Activated CD8-positive, alpha-beta T cell treated with anti-CD3 and anti-CD28 coated beads for 36 hours (primary cell): Measurements from ENCODE around the gene IFT81. TPM values are rescaled to one million over a fixed set of nuclear protein-coding genes. Genes with fewer than 3 reads are reported as not detected.

Source experiments
- ATAC-seq: fragments of 200-7000 bp; cut with Tn5 transposase; one replicate; pipeline ENCODE4 v1.10.0; 2021; ENCODE audit warnings: mild to moderate bottlenecking, moderate library complexity
- CTCF ChIA-PET: fragments of 350-600 bp; sonication (Branson Sonifier 250); formaldehyde crosslinking; loops from one replicate; lab custom pipeline; 2021; ENCODE audit warnings: antibody characterized with exemption; lab: Charles Lee
- POLR2A ChIA-PET: fragments of 350-600 bp; sonication (Branson Sonifier 250); formaldehyde crosslinking; loops from one replicate; lab custom pipeline; 2021; ENCODE audit warnings: antibody characterized with exemption; lab: Charles Lee
- DNase-seq: peaks from one replicate; pipeline ENCODE4 v3.0.0-alpha.2; 2020
- H3K27ac Mint-ChIP-seq: one replicate; pipeline ENCODE4 v1.8.0; 2021; ENCODE audit warnings: mild to moderate bottlenecking, mixed read lengths
- H3K27me3 Mint-ChIP-seq: one replicate; pipeline ENCODE4 v1.8.0; 2021; ENCODE audit warnings: mixed read lengths
- H3K36me3 Mint-ChIP-seq: one replicate; pipeline ENCODE4 v1.8.0; 2021; ENCODE audit warnings: low read depth, mixed read lengths
- H3K4me1 Mint-ChIP-seq: one replicate; pipeline ENCODE4 v1.8.0; 2021; ENCODE audit warnings: low read depth, mixed read lengths
- H3K4me3 Mint-ChIP-seq: one replicate; pipeline ENCODE4 v1.8.0; 2021; ENCODE audit warnings: mild to moderate bottlenecking, moderate library complexity, mixed read lengths
- H3K9me3 Mint-ChIP-seq: one replicate; pipeline ENCODE4 v1.8.0; 2021; ENCODE audit warnings: mixed read lengths
- CTCF ChIP-seq: fragments of 200-600 bp; IDR thresholded peaks from one replicate; pipeline ENCODE4 v1.8.0; 2022; ENCODE audit warnings: antibody characterized with exemption, mild to moderate bottlenecking
- intact Hi-C: fragments of 100-400 bp; cut with micrococcal nuclease; formaldehyde crosslinking; loops from one replicate; pipeline ENCODE4 v1.10.0; 2022
- total RNA-seq, 2 experiments: library from RNA; stranded (reverse); gene quantifications; one replicate each; pipeline ENCODE4 v1.2.3, GENCODE V29; 2021

IFT81 gene
- total RNA-seq, 2 experiments from 2014 or later = 1.8 to 2.8 TPM

GRCh38 chr12:110104188-110105094 is 19.7 kb upstream of the IFT81 start:
- Mint-ChIP-seq H3K9me3 (no peaks in the 10 kb centered on the region), H3K4me1 (peaks cover 8% of the 10 kb centered on the region), H3K27ac (no peak overlapping the region), H3K27me3 (peaks cover 2% of the 10 kb centered on the region), H3K4me3 (no peak overlapping the region), H3K36me3 (no peaks in the 10 kb centered on the region)
- no peak for DNase-seq
- no peak for ATAC-seq
- POLR2A ChIA-PET = no interaction called here
- CTCF ChIA-PET = interaction anchor here (0.6 to 5.9 kb wide), 2 partner anchors 73 to 327 kb away, joined by 3 to 52 read pairs; no protein-coding TSS in a partner anchor
- TF ChIP-seq CTCF = no peak
- intact Hi-C loops = no loop called here

DNA sequence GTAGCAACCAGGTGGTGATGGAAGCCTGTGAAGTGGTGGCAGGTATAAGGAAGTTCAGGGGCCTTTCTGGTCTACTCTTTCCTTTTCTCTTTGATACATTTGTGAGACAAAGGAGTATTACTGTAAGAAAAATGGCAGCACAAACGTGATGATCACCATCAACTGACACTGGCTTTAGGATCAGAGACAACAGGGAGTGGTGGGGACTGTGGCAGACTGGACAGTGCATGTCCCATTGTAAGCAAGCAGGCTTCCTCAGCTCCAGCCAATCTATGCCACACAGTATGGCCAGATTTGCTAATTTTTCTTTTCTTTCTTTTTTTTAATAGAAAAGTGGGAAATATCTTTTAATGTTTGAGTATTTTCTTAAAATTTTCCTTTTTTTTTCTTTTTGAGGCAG is 19.0 kb upstream of the IFT81 start:
- Mint-ChIP-seq H3K36me3 (no peaks in the 10 kb centered on the region), H3K27me3 (peaks cover 4% of the 10 kb centered on the region), H3K4me3 (no peak overlapping the region), H3K9me3 (no peaks in the 10 kb centered on the region), H3K27ac (no peak overlapping the region), H3K4me1 (peaks cover 7% of the 10 kb centered on the region)
- ATAC-seq (no peak), DNase-seq (no peak)
- intact Hi-C loops = no loop called here
- POLR2A ChIA-PET = no interaction called here
- no peak for TF ChIP-seq CTCF
- CTCF ChIA-PET = interaction anchor here (5.9 kb wide), 1 partner anchor 326 kb away, joined by 52 read pairs; no protein-coding TSS in a partner anchor

DNA sequence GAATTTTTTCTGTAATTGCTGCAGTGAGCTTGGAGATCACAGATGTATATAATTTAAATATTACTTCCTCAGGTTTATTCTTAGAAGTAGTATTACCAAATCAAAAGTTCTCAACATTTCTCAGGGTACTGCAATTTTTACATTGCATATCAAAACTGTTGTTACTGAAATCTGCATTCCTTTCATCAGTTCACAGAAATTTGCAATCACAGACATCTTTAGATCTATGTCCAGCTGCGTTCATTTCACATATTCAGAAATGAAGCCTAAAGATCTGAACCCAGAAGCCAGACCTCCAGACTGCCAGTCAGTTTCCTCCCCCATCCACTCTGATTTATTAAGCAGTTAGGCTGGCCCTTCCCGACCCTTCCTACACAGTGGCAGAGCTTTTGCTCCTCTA is 18.2 kb upstream of the IFT81 start:
- CTCF ChIA-PET = interaction anchor here (1.0 to 5.9 kb wide), 2 partner anchors 315 to 325 kb away, joined by 3 to 52 read pairs; no protein-coding TSS in a partner anchor

DNA sequence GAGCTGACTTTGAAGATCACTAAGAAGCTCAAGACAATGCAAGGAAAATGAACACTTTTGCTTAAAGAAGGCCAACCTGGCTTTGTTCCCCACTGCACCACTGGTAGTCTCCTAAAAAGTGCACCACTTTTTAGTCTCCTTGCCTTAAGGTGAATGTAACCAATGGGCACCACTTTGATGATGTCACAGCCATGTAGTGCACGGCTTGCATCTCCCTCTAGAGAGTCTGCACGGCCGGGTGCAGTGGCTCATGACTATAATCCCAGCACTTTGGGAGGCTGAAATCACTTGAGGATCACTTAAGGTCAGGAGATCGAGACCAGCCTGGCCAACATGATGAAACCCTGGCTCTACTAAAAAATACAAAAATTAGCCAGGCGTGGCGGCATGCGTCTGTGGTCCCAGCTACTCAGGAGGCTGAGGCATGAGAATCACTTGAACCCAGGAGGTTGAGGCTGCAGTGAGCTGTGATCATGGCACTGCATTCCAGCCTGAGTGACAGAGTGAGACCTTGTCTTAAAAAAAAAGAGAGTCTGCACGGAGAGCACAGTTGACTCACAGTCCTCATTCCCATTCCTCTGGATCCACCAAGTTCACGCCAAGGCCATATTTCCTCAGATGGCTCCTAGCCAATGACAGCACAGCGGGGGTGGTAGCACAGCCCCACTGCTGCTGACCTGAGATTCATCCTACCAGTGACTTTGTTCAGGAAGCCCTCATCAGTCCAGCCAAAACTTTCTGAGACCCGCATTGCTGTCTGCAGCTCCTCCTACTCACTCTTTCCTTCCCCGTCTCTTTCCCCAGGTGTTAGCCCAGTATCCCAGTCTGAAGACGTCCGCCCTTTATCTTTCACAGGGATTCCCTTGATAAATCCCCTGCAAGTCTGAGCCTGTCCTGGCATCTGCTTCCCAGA is 16.5 kb upstream of the IFT81 start:
- Mint-ChIP-seq H3K4me1 (peaks cover 2% of the 10 kb centered on the region), H3K27ac (no peak overlapping the region), H3K9me3 (no peaks in the 10 kb centered on the region), H3K36me3 (no peaks in the 10 kb centered on the region), H3K27me3 (peaks cover 4% of the 10 kb centered on the region), H3K4me3 (no peak overlapping the region)
- intact Hi-C loops = no loop called here
- TF ChIP-seq CTCF = no peak
- POLR2A ChIA-PET = no interaction called here
- CTCF ChIA-PET = no interaction called here
- ATAC-seq = no peak
- no peak for DNase-seq

More for the DNA sequence above, 18.2 kb upstream of the IFT81 start:
- POLR2A ChIA-PET = interaction anchor here (0.6 kb wide), 1 partner anchor 167 kb away, joined by 3 read pairs; no protein-coding TSS in a partner anchor
- Mint-ChIP-seq H3K27ac (no peak overlapping the region), H3K36me3 (no peaks in the 10 kb centered on the region), H3K4me3 (no peak overlapping the region), H3K9me3 (no peaks in the 10 kb centered on the region), H3K4me1 (peaks cover 2% of the 10 kb centered on the region), H3K27me3 (peaks cover 4% of the 10 kb centered on the region)
- no peak for TF ChIP-seq CTCF
- intact Hi-C loops = no loop called here
- DNase-seq = no peak
- ATAC-seq = no peak
